Nephron (organoid): ENCODE measurements around the gene PRKN.

Experiments used
- H3K27ac Mint-ChIP-seq, 3 experiments: 2 replicates each; pipeline ENCODE4 v1.8.0; 2020; ENCODE audit warnings: mixed read lengths in 3 of 3, mild to moderate bottlenecking in 2 of 3, moderate library complexity in 1 of 3
- H3K27me3 Mint-ChIP-seq: 2 replicates; pipeline ENCODE4 v1.8.0; 2021; ENCODE audit warnings: low read depth, mild to moderate bottlenecking, moderate library complexity, mixed read lengths
- H3K36me3 Mint-ChIP-seq: 2 replicates; pipeline ENCODE4 v1.8.0; 2020; ENCODE audit warnings: low read depth, mixed read lengths
- H3K4me1 Mint-ChIP-seq: 2 replicates; pipeline ENCODE4 v1.8.0; 2020; ENCODE audit warnings: mixed read lengths
- H3K4me3 Mint-ChIP-seq, 3 experiments: 2 replicates each; pipeline ENCODE4 v1.8.0; 2020; ENCODE audit warnings: mild to moderate bottlenecking in 3 of 3, mixed read lengths in 3 of 3, moderate library complexity in 2 of 3
- H3K9me3 Mint-ChIP-seq: 2 replicates; pipeline ENCODE4 v1.8.0; 2020; ENCODE audit warnings: mixed read lengths
- TF ChIP-seq, protein P1 (sequence below), 3 experiments: fragments of 200-600 bp; sonication (generic); IDR thresholded peaks; one replicate each; pipeline ENCODE4 v1.5.0; 2021; ENCODE audit warnings: antibody characterized with exemption in 3 of 3; ENCODE audit not compliant: unreplicated experiment in 3 of 3

PRKN gene

DNA sequence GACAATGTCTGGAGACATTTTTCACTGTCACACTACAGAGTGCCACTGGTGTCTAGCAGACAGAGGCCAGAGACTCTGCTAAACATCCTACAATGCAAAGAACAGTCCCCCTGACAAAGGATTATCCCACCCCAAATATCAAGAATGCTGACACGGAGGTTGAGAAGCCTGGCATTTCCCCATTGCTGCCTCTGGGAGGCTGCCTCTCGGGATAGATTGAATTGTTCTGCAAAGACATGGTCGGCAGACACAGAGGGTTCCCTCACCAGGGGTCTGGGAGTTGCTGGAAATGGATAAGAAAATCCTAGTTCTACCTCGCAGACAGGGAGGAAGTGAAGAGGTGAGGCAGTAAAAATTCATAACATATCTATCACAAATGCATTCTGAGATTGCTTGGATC lies 1287.3 kb downstream of the PRKN start:
- TF ChIP-seq, protein P1, sequence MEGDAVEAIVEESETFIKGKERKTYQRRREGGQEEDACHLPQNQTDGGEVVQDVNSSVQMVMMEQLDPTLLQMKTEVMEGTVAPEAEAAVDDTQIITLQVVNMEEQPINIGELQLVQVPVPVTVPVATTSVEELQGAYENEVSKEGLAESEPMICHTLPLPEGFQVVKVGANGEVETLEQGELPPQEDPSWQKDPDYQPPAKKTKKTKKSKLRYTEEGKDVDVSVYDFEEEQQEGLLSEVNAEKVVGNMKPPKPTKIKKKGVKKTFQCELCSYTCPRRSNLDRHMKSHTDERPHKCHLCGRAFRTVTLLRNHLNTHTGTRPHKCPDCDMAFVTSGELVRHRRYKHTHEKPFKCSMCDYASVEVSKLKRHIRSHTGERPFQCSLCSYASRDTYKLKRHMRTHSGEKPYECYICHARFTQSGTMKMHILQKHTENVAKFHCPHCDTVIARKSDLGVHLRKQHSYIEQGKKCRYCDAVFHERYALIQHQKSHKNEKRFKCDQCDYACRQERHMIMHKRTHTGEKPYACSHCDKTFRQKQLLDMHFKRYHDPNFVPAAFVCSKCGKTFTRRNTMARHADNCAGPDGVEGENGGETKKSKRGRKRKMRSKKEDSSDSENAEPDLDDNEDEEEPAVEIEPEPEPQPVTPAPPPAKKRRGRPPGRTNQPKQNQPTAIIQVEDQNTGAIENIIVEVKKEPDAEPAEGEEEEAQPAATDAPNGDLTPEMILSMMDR (IDR thresholded peaks at IDR 0.05; ENCODE audit: unreplicated experiment in 3 of 3), result no peak
- peaks cover 3% of the 10 kb centered on the region for H3K27me3 Mint-ChIP-seq
- no peak overlapping the region for H3K4me3 Mint-ChIP-seq
- H3K36me3 Mint-ChIP-seq, result no peaks in the 10 kb centered on the region
- H3K27ac Mint-ChIP-seq, result peak overlapping the region in 2 of 3 experiments; percentile 19 to 29
- H3K9me3 Mint-ChIP-seq, result no peaks in the 10 kb centered on the region
- peaks cover 43% of the 10 kb centered on the region for H3K4me1 Mint-ChIP-seq

GRCh38 chr6:161439093-161439492 lies 1288.5 kb downstream of the PRKN start:
- H3K27me3 Mint-ChIP-seq, result peaks cover 3% of the 10 kb centered on the region
- H3K9me3 Mint-ChIP-seq, result no peaks in the 10 kb centered on the region
- H3K36me3 Mint-ChIP-seq, result no peaks in the 10 kb centered on the region
- no peak overlapping the region for H3K4me3 Mint-ChIP-seq
- TF ChIP-seq, protein P1 (IDR thresholded peaks at IDR 0.05; ENCODE audit: unreplicated experiment in 3 of 3), result no peak
- H3K27ac Mint-ChIP-seq, result peak overlapping the region; percentile 9 to 57 (median 25)
- peaks cover 43% of the 10 kb centered on the region for H3K4me1 Mint-ChIP-seq

DNA sequence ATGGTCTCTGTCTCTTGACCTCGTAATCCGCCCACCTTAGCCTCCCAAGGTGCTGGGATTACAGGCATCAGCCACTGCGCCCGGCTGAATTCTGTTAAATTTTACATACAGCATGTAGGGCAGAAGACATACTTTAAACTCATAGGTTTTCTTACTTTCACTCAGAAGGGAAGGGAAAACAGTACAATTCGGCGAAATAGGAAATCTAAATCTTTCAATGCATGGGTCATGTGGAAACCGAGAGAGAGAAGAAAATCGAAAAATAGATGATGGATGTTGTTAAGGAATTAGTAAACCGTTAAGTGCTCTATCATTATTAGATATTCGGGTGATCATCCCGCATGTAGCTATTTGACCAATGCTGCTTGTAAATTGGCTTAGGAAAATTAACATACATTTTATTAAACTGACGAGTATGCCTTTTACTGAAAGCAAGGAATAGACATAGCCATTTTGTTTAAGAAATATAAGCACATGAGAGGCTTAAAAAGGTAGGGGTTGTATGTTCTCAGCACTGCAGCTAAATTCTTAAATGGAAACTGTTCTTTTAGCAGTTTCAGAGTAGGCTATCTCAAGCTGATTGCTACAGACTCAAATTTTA lies 1289.0 kb downstream of the PRKN start:
- no peaks in the 10 kb centered on the region for H3K9me3 Mint-ChIP-seq
- H3K36me3 Mint-ChIP-seq, result no peaks in the 10 kb centered on the region
- H3K27me3 Mint-ChIP-seq, result peaks cover 3% of the 10 kb centered on the region
- TF ChIP-seq, protein P1 (IDR thresholded peaks at IDR 0.05; ENCODE audit: unreplicated experiment in 3 of 3), result no peak
- H3K4me3 Mint-ChIP-seq, result no peak overlapping the region
- H3K4me1 Mint-ChIP-seq, result peaks cover 40% of the 10 kb centered on the region
- peak overlapping the region; percentile 9 to 57 (median 25) for H3K27ac Mint-ChIP-seq

DNA sequence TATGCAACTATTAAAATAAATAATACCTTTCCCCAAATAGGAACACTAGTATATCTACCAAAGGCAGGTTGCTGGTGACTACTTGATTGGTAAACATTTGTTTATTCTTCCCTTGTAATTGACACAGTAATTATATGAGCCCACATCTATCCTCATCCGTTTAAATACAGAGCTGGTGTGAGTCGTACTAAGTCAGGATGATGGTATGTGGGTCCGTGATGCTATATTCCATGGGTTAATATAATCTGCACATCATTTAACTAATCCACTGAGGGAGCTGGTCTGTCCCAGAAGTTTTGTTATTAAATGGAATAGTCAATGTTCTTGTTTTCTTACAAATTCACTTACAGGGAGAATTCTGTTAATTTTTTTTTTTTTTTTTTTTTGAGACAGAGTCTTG lies 1289.7 kb downstream of the PRKN start:
- H3K36me3 Mint-ChIP-seq, result no peaks in the 10 kb centered on the region
- H3K27ac Mint-ChIP-seq, result no peak overlapping the region
- H3K27me3 Mint-ChIP-seq, result peaks cover 2% of the 10 kb centered on the region
- TF ChIP-seq, protein P1 (IDR thresholded peaks at IDR 0.05; ENCODE audit: unreplicated experiment in 3 of 3), result no peak
- no peak overlapping the region for H3K4me3 Mint-ChIP-seq
- H3K4me1 Mint-ChIP-seq, result peaks cover 38% of the 10 kb centered on the region
- H3K9me3 Mint-ChIP-seq, result no peaks in the 10 kb centered on the region

DNA sequence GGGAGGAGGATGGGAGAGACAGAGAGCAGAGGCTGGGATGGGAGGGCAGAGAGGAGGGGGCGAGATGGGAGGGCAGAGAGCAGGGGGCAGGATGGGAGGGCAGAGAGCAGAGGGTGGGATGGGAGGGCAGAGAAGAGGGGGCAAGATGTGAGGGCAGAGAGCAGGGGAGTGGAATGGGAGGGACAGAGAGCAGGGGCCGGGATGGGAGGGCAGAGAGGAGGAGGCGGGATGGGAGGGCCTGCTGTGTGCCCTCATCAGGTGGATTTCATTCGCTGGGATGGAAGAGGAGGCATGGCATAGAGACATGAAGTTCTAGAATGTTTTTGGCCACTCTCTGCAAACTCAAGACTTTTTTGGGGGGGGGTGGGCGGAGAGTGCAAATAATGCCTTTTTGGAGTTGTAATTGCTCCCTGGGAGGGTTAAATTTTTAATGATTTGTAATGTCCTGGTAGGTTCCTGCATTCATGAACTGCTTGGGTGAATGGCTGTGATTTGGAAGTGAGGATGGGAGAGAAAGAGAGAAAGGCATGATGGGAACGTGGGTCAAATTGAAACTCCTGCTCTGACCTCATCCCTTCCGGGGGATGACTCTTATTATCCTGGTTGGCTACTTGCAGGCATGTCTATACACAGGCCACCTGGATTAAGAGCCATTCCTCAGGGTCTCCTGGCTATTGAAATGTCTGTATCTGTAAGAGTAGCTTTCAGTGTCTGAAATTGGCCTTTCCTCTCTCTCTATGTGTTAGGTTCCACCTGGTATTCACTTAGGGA lies 1291.3 kb downstream of the PRKN start:
- Mint-ChIP-seq H3K36me3 (no peaks in the 10 kb centered on the region), H3K4me3 (no peak overlapping the region), H3K27me3 (no peaks in the 10 kb centered on the region)

More for the DNA sequence above, 1291.3 kb downstream of the PRKN start:
- Mint-ChIP-seq H3K9me3 (no peaks in the 10 kb centered on the region), H3K4me1 (peaks cover 30% of the 10 kb centered on the region), H3K27ac (peak overlapping the region; percentile 72 to 88 (median 77))
- TF ChIP-seq, protein P1 (IDR thresholded peaks at IDR 0.05; ENCODE audit: unreplicated experiment in 3 of 3), result no peak
